Stimulated activated CD4-positive, alpha-beta T cell treated with anti-CD3 and anti-CD28 coated beads, Interleukin-2, amount 100 ng/mL, for 24 hours (primary cell): ENCODE data around the gene FGF6.

Source experiments
- DNase-seq, 2 donors: peaks; one replicate each; pipeline ENCODE4 v3.0.0-alpha.2; 2020

Gene FGF6

GRCh38 chr12:4446335-4446734 is 720 bp upstream of the FGF6 start:
- no peak for DNase-seq

- no peak for DNase-seq
These were observed 1.6 kb downstream of the FGF6 start for GRCh38 chr12:4444031-4444430.

- DNase-seq: no peak
These were observed 2.0 kb downstream of the FGF6 start for GRCh38 chr12:4443616-4444015.

- DNase-seq: no peak
These were observed 4.0 kb downstream of the FGF6 start for GRCh38 chr12:4441355-4442335.

- no peak for DNase-seq
These were observed 5.3 kb downstream of the FGF6 start for GRCh38 chr12:4440187-4440941.

- DNase-seq: no peak
These were observed 5.9 kb downstream of the FGF6 start for GRCh38 chr12:4439736-4440135.

GRCh38 chr12:4438834-4439596 is 6.6 kb downstream of the FGF6 start:
- DNase-seq: no peak

GRCh38 chr12:4435537-4435936 is 10.1 kb downstream of the FGF6 start:
- no peak for DNase-seq

GRCh38 chr12:4434706-4435425 is 10.7 kb downstream of the FGF6 start:
- no peak for DNase-seq

- DNase-seq: no peak
These were observed 11.3 kb downstream of the FGF6 start for GRCh38 chr12:4434301-4434700.

- no peak for DNase-seq
These were observed 11.9 kb downstream of the FGF6 start for GRCh38 chr12:4433745-4434058.

- no peak for DNase-seq
These were observed 12.5 kb downstream of the FGF6 start for GRCh38 chr12:4432878-4433744.

- DNase-seq: no peak
These were observed 13.7 kb downstream of the FGF6 start for GRCh38 chr12:4431866-4432265.

- no peak for DNase-seq
These were observed 14.2 kb downstream of the FGF6 start for GRCh38 chr12:4431436-4431835.

- no peak for DNase-seq
These were observed 21.2 kb downstream of the FGF6 start for GRCh38 chr12:4424422-4424821.

- DNase-seq: no peak
These were observed 22.0 kb downstream of the FGF6 start for GRCh38 chr12:4423528-4424195.

GRCh38 chr12:4422985-4423384 is 22.6 kb downstream of the FGF6 start:
- DNase-seq: no peak

- DNase-seq: peak; percentile 5 to 30
These were observed 24.0 kb downstream of the FGF6 start for GRCh38 chr12:4421590-4422031.

- no peak for DNase-seq
These were observed 25.4 kb downstream of the FGF6 start for GRCh38 chr12:4420138-4420670.

GRCh38 chr12:4418913-4419312 is 26.7 kb downstream of the FGF6 start:
- no peak for DNase-seq

GRCh38 chr12:4417936-4418335 is 27.7 kb downstream of the FGF6 start:
- no peak for DNase-seq
